Measurements from ENCODE around the gene DTD1.

The DTD1 gene, protein sequence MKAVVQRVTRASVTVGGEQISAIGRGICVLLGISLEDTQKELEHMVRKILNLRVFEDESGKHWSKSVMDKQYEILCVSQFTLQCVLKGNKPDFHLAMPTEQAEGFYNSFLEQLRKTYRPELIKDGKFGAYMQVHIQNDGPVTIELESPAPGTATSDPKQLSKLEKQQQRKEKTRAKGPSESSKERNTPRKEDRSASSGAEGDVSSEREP
- 8.4 to 17.6 (median 12.2) reads per million in 4 experiments for total RNA-seq

DNA sequence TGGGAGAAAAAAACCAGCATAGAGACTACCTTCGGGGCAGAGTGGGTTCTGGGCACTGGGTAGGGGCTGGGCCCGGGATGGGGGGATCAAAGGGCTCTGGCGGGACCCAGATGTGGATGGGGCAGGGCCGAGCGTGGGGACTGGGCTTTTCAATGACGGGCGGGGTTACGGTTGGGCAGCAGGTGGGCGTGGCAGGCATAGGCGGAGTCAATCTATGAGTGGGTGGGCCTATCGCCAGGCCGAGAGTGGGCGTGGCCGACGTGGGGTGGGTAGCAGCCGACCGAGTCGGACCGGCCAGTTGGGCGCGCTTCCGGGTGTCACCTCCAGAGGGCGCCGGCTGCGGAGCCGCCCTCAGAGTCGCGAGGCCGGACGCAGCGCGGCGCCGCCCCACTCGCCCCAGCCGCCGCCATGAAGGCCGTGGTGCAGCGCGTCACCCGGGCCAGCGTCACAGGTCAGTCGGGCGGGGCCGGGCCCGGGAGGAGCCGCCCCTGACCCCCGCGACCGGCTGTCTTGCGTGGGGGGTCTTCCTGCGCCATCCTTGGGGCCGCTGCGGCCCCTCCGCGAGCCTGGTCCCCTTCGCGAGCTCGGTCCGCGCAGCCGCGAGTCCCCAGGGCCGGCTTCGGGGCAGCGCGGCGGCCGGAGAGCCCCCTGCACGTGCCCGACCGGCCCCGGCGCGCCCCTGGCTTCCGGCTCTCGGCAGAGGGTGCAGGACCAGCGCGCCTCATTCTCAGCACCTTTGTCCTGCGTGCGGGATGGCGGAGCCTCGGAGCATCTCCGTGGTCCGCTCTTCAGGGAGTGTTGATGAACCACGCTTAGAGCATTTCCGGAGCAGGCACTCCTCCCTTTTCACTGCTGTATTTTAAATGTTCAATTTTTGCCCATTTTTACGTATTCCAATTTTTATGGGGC is at the start of gene DTD1:
Gene DTD1 (plus strand): TSS at position 390 of the 909 bp plus-strand sequence. CDS start 19 bp downstream, at position 409.
- DNase-seq, result peak; percentile 67

DNA sequence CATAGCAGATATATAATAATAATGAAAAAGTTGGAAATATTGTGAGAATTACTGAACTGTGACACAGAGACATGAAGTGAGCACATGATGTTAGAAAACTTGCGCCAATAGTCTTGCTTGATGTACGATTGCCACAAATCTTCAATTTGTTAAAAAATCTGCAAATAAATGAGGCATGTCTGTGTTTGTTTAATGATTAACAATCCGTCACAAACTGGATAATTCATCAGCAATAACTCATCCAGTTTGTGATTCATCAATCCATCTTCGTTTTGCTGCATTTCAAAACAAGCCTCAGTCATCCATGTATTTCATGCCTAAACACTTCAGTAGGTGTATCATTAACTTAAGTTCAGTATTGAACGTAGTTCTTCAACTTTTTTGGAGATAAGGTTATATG is 46.1 kb upstream of the DTD1 start:
- DNase-seq, result no peak

DNA sequence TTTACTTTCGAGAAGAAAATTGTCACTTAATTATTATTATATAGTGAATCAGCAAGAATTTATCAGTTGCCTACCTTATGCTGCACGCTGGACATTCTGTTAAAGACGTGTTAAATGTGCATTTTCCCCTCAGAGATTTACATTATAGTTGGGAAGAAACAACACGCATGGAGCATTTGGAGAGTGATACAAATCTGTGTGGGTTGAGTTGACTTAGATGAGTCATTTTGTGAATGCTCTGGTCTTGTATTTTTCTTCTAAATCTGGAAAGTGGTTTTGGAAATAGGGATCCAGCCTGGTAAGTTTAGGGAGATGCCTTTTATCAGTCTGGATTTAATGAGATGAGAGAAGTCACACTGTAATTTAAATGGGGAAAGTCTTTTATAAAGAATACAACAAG is 44.6 kb upstream of the DTD1 start:
- DNase-seq, result no peak

DNA sequence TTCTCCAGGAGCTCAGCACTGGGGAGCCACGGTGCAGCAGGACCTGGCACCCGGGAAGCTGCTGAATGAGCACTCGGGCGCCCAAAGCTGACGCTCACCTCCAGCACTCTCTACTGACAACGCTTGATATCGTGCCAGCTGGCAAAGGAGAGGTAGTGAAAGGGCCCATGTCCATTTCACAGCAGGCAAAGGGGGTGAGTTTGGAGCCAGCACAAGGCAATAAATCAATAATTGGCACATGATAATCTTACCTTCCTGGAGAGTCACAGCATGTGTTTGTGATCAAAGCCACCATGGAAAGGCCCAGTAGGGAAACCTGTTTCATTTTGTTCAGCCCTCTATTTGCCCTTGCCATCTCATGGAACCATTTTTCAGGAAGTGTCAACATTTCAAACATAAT is 43.9 kb upstream of the DTD1 start:
- DNase-seq, result no peak

DNA sequence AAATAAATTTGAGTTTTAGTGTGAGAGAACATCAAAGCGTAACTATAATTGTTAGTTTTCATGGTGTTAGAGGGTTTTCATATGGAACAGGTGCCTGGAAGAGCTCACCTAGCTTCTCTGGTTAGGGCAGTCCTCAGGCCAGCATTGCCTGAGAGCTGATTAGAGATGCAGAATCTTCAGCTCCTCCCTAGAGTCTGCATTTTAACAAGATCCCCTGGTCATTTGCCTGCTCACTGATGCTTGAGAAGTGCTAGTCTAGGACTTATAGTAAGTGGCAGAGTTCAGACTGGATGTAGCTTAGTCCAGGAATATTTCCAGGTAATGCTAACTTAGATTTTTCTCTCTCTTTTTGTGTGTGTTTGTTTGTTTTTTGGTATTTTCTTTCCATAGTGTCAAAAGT is 42.3 kb upstream of the DTD1 start:
- no peak for DNase-seq

DNA sequence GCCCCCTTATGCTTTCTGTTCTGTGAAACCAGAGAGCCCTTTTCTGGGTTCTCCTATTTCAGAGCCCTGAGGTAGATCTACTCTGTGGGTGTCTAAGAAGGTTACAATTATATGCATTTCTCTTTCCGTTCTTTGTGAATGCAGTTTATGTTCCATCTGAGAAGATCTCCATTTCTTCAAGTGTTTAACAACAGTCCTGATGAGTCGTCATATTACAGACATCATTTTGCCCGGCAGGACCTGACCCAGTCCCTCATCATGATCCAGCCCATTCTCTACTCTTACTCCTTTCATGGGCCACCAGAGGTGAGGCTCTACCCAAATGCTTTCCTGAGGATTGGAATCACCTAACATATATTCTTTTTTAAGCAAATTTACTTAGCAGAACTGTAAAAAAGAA is 39.4 kb upstream of the DTD1 start:
- DNase-seq, result no peak

DNA sequence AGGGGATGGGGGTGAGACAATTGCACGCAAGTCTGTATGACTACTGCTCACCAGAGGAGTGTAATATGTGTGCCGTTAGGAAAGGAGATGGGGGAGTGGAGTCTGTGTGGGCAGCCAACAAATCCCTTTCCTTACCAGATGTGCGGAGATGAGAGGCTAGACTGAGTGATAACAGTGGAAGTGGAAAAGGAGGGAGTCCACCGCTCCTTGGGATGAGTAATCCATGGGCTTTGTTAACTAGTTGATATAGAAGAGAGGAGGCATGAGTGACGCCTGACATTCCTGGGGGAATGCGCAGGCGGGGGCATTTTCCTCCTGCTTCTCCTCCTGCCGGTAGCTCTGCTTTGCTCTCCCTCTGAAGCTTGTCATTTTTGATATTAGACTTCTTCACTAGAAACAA is 34.1 kb upstream of the DTD1 start:
- no peak for DNase-seq

DNA sequence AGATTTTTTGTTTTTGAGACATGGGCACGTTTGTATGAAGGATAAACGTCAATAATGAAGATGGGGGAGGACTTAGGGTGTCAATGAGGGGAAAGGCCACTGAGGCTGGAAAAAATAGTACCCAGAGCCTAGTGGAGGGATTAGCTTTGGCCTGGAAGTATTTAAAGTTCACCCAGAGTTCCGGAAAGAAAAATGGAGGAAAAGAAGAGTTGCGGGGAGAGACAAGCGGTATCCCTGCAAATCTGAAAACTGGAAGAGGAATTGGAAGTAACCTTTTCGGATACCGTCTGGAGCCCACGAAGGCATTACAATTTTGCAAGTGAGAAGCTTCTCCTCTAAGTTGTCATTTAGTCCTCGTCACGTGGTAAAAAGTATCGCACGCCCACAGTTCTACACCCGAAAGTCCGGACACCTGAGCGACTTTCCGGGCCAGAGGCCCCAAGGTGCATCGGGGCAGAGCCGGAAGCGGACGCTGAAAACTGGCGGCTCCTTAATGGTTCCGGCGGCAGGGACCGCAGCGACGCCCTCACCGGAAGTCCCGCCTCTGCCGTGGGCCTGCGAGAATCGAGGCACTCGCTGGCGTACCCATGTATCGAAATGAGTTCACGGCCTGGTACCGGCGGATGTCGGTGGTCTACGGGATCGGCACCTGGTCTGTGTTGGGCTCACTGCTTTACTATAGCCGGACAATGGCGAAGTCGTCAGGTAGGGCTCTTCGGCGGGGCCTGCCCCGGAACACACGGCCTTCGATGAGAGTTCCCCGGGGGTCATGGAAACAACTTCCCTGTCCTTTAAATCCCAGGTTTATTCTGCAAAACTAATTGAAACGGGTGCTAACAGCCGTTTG is 20.7 kb upstream of the DTD1 start, which contains the start of gene SMIM26:
Gene SMIM26 (plus strand): TSS at position 541 of the 847 bp plus-strand sequence. CDS start 47 bp downstream, at position 588.
- DNase-seq, result peak; percentile 79

DNA sequence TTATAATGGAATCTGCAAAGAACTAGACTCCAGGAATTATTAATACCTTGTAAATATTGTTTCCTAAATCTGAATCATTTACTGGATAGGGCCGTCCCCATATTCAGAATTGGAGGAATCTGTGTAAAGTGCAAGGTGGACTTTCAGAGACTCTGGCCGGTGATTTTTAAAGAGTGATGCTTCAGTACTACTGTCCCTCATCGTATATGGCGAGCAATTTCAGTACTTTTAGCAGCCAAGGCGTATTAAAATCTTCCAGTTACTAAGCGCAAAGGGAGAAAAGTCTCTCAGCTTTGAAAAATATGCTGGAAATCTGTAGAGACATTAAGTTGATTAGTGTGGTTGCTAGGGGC is 20.1 kb upstream of the DTD1 start:
- DNase-seq, result no peak

DNA sequence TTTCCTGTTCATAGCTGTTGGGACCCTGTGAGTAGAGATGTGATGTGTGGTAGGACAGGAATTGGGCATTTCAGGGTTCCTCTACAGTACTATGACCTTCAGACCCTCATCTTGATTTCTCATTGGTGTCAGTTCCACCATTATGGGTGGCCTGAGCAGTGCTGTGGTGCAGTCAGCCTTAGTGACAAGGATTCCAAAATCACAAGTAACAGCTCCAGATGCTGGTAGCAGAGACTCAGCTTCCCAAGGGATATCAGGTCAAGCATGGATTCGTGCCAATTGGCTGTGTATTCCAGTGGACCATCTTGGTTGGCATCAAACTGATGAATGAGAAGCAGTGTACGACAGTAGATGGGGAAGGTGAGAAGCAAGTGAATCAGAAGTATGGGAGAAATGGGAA is 16.8 kb upstream of the DTD1 start:
- DNase-seq, result no peak

DNA sequence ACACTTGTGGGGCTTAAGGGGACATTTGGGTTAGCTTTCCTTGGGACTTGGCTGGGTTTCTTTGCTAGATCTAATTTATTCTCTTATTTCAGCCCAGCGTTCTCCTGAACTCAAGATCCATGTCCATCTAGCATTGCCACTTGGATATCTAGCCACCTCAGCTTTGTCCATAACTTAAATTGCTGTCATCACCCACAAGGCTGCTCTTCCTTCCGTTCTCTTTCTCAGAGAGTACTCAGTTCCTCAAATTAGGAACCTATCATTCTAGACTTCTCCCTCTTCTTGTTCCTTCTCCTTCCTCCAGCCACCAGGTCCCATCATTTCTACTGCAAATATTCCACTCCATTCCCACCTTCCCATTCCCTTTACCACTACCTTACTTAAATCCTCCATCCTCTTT is 16.3 kb upstream of the DTD1 start:
- no peak for DNase-seq

DNA sequence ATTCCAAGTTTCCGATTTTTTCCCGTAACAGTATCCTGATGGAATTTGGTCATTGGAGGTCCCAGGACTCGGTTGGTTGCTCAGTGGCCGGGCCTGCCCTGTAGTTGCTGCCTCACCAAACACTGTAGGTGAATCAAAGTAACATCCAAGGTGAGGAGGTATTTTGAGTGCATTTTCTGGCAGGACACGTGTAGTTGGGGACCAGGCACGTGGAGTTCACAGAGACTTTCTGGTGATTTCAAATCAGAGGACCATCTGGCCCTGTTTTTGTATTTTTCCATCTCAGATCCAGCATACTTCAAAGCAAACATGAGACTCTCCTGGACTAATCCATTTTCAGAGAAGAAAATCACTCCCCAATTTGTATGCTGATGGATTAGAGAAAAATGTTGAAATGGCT is 9.9 kb upstream of the DTD1 start:
- no peak for DNase-seq

DNA sequence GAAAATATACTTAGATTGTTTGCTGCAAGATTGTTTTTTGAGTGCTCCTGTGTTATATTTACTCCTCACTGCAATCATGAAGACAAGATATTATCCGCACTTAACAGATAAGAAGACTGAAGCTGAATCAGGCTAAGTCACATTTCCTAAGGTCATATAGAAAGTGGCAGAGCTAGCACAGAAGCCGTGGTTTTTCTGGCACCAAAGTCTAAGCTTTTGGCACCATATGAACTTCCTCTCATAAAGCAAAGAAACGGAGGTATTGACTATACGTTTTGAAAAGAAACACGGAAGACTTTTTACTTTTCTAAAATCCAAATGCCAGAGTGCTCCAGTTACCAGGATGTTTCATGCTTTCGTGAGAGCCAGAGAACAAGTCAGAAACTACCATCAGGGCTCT is 9.3 kb upstream of the DTD1 start:
- DNase-seq, result no peak

DNA sequence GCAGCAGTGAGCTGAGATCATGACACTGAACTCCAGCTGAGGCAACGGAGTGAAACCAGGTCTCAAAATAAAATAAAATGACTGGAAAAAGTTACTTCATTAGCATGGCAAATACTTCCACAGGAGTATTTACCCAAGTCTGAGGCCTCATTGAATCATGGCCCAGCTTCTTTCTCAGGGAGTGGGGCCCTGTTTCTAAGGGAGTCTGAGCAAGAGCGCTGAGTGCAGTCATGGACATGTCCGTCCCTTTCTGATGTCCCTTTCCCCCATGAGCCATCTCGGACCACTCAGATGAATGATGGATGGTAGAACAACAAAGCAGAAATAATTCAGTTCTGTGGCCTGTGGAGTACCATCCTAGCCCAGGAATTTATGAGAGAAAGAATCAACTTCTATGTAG is 7.8 kb upstream of the DTD1 start:
- DNase-seq, result no peak

DNA sequence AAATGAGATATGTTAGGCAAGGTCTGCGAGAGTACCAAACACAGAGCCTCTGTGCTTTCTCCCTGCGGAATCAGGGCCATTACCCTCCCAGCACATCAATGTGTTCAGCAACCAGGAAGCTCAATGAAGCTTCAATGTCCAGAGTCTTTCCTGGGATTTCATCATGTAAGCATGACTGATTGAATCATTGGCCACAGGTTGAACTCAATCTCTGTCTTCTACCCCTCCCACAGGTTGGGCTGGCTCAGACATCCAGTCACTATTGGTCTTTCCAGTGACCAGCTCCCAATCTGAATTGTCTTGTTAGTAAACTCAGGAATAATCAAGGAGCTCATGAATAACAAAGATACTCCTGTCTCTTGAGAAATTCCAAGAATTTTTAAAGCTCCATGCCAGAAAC is 2.7 kb upstream of the DTD1 start:
- DNase-seq, result no peak

DNA sequence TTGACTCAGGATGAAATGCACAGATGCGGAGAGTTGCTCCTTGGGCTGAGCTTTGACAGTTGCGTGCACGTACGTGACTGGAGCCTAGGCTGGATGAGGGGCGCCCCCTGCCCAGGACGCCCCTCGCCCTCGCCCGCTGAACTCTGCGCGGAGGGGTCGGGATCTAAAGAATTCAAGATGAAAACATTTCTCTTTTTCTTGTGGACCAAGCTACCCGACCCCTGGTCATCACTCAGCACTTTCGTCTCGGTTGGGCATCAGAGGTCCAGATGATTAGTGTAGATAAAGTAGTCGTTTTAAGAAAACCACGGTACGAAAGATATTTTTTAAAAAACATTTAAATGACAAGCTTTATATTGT is 700 bp downstream of the DTD1 start:
- DNase-seq, result no peak

DNA sequence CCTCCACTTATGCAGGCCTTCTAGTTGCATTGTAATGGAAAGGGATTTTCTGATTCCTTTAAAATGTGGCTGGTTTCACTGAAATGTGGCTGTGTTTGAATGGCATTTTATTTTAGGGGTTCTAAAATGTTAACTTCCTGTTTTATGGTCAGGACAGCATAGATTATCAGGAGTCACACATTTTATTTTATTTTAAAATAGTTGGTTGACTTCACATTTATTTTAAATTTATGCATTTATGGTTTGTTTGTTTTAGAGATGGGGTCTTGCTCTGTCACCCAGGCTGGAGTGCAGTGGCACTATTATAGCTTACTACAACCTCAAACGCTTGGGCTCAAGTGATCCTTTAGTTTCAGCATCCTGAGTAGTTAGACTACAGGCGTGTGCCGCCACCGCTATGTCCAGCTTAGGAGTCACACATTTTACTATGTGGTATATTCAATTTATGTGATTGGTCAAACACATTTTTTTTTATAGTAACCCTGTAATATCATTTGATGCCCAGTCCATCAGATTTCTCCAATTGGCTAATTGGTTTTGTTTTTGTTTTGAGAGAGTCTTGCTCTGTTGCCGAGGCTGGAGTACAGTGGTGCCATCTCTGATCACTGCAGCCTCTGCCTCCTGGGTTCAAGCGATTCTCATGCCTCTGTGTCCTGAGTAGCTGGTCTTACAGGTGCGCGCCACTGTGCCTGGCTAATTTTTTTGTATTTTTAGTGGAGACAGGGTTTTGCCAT is 2.3 kb downstream of the DTD1 start:
- no peak for DNase-seq

DNA sequence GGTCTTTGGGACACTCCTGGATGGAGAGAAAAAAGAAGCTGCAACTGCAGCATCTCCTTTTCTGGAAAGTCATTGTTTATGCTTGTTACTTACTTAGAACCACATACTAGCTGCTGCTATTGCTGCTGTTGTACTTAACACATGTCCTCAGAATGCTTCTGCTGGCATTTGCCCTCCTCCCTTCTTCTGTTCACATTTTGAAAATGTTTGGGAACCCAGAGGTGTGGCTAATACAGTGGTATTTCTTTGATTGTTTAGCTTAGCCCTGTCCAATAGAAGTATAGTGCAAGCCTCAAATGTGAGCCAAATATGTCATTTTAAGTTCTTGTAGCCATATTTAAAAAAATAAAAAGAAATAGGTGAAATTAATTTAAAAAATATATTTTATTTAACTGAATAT is 8.4 kb downstream of the DTD1 start:
- DNase-seq, result no peak

DNA sequence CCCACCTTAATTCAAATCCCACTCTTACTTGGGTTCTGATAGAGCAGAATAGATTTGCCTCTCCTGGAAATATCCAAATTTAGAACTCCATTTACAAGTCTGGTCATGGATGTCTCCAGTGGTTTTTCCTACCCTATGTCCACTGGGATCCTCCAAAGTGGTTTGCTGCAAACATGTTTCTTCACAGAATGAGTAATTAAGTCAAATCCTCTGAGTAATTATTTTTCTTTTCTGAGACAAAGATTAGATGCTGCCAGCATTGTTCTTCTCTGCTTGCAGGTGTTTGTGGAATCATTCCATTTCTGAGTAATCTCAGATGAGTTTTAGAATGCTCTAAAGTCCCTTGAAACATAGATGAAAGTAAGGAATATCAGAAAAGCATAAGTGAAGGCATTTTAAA is 21.9 kb downstream of the DTD1 start:
- no peak for DNase-seq

DNA sequence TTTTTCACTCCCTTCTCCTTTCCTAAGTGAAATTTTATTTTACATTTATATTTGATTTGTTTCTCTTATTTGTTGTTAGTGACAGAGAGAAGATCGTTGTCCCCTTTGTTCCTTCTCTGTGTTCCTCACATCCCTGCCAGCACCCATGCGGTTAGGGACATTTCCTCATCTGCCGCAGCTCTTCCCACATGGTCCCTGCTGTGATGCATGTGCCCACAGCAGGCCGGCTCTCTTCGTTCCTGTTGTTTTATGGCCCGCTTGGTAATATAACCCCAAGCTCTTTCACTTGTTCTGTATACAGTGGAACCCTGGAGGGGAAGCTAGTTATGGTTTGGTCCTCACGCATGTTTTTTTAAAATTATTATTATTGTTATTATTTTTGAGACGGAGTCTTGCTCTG is 23.6 kb downstream of the DTD1 start:
- no peak for DNase-seq

DNA sequence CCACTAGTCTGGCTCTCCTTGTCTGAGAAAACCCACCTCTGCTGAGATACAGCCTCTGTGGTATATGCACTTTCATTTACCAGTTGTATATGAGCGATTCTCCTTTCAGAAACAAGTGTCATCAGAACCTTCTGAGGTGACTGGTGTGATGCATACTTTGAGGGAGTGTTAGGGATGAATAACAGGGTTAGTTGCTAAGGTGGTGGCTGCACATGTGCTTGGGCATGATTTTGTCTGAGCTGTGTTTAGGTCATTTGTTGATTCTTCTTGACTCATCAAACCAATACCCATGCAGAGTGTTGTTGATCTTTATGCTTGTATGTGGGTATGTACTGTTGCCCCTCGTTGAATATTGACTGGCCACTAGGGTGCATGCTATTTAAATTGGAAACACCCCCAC is 25.7 kb downstream of the DTD1 start:
- DNase-seq, result no peak

DNA sequence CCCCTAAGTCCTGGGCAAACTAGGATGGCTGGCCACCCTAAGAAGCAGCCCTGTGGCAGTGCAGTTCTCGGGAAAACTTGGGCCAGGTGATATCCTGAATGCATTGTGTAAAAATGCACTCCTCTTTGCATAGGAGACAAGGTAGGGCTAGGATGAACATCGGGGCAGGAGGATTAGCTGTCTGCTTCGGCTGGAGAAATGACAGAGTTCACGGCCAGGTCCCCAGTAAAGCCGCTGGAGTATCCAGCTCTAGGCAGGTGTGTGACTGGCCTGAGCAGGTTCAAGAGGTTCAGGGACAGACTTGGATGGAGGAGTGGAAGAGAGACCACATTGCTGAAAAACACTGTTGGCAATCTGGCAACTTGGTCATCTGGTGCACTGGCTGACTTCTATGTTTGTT is 26.4 kb downstream of the DTD1 start:
- DNase-seq, result no peak

All from effector CD8-positive, alpha-beta T cell (primary cell).